GM18508 (cell line): Measurements from ENCODE around the gene STRA6.

Experiments
- ATAC-seq: cut with Tn5 transposase; IDR thresholded peaks from one replicate; pipeline ENCODE4 v1.9.1; 2021; ENCODE audit warnings: moderate number of reproducible peaks; ENCODE audit not compliant: insufficient read depth, unreplicated experiment

STRA6 gene

GRCh38 chr15:74208901-74209559 lies 6.4 kb upstream of the STRA6 start:
- no peak for ATAC-seq

DNA sequence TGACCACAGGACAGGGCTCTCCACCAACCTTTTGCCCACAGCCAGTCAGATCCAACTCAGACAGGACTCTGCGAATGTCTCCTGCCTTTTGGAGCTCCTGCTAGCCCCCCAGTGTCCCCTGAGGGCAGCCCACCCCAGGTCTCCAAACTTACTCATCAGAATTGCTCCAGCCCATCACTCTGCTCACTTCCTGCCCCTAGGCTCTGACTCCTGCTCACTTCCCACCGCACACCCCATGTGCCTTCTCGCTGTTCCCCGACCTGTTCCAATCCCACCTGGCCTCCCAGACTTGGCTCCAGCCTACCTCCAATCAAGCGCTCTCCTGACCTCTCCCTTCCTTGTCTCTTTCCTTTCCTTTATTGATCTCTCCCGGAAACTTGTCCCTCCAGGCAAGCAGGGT lies 5.9 kb upstream of the STRA6 start:
- ATAC-seq: no peak

GRCh38 chr15:74207652-74208440 lies 5.3 kb upstream of the STRA6 start:
- no peak for ATAC-seq

DNA sequence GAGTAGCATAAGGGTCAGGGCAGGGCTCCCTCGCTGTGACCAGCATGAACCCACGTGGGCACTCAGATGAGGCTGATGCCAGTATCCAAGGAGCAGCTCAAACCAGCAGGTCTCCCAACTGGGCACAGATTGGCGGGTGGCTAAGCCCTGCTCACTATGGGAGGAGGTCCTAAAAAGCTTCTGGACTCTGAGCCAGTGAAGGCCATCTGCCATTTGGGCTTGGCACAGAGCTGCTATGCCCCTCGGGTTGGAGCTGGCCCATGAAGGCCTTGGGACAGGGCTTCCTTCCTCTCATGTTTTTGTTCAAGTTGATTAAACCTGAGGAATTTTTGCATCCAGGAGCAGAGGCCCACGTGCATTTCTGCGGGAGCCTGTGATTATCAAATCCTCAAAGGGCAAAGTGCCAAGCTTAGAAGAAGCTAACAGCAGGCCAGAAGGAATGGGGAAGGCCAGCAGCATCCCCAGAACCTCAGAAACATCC lies 4.3 kb upstream of the STRA6 start:
- ATAC-seq: no peak

GRCh38 chr15:74205582-74205947 lies 3.0 kb upstream of the STRA6 start:
- no peak for ATAC-seq

- ATAC-seq: no peak
Observed at GRCh38 chr15:74203914-74204431, 1.4 kb upstream of the STRA6 start.

DNA sequence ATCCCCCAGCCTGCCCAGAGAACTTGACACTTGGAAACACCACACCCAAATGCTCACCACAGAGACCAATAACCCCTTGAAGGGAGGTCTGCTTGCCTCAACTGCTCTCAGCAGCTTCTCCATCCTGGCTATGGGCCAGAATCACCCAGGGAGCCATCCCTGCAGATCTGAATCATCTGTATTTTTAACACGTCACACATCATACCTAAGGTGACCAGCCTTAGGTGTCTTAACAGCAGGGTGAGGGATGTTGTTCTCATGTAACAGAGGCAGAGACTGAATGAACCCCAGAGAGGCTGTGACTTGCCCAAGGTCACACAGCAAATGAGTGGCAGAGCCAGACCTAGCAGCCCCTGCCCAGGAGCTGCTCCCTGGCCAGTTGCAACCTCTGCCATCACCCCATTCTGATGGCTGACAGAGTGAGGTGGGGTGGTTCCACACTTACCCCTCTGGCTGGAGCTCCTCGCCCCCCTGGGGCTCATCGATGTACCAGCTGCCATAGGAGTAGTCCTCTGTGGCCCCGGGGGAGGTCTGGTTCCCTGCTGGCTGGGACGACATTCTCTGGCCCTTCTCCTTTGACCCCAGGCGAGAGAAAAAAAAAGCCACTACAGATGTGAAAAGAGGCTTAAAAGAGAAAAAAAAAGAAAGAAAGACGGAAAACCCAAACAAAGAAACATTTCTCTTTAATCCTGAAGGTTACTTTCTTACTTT lies 722 bp downstream of the STRA6 start:
- ATAC-seq: no peak

GRCh38 chr15:74200871-74201419 lies 1.6 kb downstream of the STRA6 start:
- no peak for ATAC-seq

- ATAC-seq: no peak
Observed at GRCh38 chr15:74200412-74200815, 2.2 kb downstream of the STRA6 start.

DNA sequence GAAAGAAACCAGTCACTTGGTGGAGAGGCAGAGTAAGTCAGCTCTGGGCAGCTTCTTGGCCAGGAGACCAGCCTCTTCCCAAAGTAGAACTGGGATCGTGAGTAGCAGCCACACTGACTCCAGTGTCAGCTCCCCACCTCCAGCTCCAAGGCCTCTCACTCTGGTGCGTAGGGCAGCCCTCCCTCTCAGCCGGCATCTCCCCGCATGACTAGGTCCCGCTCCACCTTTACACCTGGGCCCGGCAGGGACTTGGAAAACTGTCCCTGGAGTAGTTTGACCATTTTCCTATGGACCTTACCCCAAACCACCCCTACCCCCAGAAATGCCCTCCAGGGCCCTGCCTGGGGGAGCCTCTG lies 3.3 kb downstream of the STRA6 start:
- ATAC-seq: no peak

GRCh38 chr15:74197176-74197965 lies 5.2 kb downstream of the STRA6 start:
- ATAC-seq: no peak

DNA sequence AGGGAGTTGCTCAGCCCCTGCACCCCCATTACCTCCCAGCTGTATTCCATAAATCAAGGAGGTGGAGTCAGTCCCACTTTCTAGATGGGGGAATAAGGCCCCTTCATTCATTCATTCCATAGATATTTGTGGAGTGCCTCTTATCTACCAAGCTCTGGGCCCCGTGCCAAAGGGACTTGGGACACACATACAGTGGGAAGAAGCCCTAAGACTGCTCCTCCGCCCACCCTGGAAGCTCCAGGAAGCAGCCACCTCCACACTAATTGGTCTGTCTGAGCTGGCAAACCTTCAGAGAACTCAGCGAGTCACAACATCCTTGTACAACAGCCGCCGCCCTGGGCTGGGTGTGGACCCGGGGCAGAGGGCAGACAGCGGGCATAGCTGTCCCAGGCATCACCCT lies 6.4 kb downstream of the STRA6 start:
- ATAC-seq: no peak

DNA sequence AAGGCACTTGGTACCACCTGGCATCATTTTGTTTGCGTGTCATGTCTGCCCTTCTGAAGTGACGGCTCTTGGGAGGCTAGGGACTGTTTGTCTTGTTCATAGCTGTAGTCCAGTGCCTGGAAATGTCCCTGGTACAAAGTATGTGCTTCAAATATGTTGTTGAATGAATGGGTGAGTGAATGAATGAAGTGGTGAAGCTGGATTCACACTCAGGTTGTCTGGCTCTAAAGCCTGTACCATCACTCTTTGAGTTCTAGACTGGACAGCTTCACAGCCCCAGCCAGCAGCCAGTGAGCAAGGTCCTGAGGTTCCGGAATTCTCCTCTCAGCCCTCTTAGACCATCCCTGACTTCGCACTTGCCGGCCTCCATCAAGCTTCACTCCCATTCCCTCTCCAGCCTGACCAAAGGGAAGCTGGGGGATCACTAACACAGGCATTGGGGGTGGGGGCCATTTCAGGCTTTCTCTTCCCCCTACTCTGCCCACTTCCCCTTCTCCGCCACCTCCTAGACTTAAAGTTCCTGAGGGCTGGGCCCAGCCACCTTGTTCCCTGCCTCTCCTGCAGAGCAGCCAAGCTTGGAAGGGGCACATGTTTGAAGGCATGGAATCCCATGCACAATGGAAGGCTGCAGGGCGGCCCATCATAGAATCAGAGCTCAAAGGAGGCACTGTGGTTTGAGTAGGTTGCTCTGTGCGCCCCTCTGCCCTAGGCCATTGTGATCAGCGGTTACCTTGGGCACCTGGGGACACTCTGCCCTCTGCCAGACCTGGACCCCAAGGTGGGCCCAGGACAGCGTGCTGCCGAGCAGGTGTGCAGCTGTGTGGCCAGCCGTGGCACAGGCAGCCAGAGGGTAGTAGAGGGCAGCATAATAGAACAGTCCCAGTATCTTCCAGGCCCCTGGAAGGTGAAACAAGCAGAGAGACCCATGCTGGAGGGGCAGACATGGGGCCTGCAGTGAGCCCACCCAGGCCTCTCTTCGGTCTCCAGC lies 7.7 kb downstream of the STRA6 start:
- ATAC-seq: no peak

DNA sequence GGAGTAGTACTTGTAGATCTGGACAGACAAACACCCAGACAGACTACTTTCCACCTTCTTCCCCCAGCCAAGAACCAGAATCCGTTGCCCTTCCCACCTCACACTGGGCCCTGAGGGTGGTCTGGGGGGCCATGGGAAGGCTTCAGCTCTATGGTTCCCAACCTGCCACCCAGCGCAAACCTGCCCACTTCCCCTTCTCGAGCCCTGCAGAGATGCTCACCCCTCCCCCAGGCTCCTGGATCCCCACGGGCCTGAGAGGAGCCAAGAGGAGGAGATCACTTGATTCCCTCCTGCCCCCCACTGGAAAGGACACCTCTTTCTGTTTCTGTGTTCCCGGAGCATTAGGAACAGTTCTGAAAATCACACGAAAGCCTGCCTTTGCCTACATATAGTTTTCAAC lies 8.7 kb downstream of the STRA6 start:
- no peak for ATAC-seq

- no peak for ATAC-seq
Observed at GRCh38 chr15:74193299-74193718, 9.3 kb downstream of the STRA6 start.

- ATAC-seq: no peak
Observed at GRCh38 chr15:74192751-74193150, 9.8 kb downstream of the STRA6 start.

DNA sequence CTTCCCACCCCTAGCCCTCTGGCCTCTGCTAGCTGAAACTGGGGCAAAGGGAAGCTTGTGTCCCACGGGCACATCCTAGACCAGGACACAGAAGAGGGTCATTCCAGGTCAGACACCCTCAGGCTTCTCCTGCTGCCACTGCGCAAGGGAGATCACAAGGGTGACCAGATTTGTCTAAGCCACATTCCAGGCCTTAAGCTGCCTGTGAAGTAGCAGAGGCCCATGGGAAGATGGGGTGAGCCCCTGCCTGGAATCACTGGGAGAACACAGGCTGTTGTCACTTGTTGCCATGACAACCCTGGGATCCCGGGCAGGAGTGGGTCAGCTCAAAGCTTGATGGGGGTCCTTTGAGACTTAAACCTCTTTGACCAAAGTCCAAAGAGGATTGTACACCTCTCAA lies 10.8 kb downstream of the STRA6 start:
- ATAC-seq: no peak

- no peak for ATAC-seq
Observed at GRCh38 chr15:74188216-74188615, 14.4 kb downstream of the STRA6 start.
